ENCODE measurements around the gene ATP2A1. TPM values are rescaled to one million over a fixed set of nuclear protein-coding genes. Genes with fewer than 3 reads are reported as not detected.

ATP2A1 gene
- total and polyA plus RNA-seq, 2 experiments from 2014 or later: 2.6 TPM

DNA sequence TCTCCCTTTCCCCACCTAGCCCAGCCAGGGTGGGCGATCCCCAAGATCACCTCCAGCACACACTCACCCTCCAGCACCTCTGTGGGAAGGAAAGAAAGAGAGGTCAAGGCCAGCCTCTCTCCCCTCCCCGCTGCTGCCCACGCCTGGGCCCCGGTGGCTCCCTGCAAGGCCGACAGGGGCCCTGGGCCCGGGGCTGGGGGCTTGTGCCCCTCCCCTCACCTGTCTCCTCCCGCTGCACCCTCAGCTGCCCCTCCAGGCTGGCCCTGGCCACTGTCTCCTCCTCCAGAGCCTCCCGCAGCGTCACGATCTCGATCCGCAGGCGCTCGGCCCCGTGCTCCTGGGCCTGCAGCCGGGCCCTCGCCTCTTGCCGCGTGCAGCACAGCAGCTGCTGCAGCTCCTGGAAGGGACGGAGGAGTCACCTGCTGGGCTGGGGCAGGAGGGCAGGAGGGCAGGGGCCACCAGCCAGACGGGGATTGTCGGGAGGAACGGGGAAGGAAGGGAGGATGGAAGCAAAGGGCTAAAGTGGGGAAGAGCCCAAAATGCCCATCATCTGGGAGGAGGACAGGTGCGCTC lies 27.6 kb downstream of the ATP2A1 start:
- Histone ChIP-seq H3K27ac (no peak overlapping the region), H3K27me3 (no peaks in the 10 kb centered on the region)
- TF ChIP-seq, protein P1, sequence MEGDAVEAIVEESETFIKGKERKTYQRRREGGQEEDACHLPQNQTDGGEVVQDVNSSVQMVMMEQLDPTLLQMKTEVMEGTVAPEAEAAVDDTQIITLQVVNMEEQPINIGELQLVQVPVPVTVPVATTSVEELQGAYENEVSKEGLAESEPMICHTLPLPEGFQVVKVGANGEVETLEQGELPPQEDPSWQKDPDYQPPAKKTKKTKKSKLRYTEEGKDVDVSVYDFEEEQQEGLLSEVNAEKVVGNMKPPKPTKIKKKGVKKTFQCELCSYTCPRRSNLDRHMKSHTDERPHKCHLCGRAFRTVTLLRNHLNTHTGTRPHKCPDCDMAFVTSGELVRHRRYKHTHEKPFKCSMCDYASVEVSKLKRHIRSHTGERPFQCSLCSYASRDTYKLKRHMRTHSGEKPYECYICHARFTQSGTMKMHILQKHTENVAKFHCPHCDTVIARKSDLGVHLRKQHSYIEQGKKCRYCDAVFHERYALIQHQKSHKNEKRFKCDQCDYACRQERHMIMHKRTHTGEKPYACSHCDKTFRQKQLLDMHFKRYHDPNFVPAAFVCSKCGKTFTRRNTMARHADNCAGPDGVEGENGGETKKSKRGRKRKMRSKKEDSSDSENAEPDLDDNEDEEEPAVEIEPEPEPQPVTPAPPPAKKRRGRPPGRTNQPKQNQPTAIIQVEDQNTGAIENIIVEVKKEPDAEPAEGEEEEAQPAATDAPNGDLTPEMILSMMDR (IDR thresholded peaks at IDR 0.05; ENCODE audit: low read depth, low read length): no peak

DNA sequence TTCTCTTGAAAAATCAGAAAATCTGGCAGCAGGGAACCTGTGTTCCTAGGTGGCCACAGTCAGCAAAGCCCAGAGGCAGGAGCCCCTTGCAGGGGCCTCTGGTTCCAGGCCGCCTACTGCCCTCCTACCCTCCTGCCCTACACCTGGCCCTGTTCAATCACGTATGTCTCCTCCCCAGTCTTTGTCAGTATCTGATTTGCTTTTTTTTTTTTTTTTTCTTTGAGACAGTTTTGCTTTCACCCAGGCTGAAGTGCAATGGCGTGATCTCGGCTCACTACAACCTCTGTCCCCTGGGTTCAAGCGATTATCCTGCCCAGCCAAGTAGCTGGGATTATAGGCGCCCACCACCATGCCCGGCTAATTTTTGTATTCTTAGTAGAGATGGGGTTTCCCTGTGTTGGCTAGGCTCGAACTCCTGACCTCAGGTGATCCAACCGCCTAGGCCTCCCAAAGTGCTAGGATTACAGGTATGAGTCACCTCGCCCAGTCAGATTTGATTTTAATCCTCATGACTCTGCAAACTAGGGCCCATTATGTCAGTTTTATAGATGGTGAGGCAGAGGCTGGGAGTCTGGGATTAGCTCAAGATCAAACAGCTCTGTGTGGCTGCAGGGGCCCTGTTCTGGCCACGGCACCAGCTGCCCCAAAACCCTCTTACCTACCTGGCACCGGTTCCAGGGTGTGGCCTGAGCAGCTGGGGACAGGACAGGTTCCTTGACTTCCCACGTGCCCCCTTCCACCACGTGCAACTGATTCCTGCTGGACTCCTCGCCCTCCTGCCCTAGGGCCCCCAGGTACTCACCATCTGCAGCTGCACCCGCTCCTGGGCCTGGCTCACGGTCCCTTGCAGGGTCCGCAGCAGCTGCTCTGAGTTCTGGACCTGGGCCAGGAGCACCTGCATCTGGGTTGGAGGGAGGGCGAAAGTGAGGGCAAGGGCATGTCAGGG lies 32.1 kb downstream of the ATP2A1 start:
- Histone ChIP-seq H3K4me3 (no peak overlapping the region), H3K4me1 (ENCODE audit: low read depth) (no peaks in the 10 kb centered on the region), H3K9me3 (ENCODE audit: low read depth) (no peaks in the 10 kb centered on the region), H3K27me3 (no peaks in the 10 kb centered on the region), H3K27ac (no peak overlapping the region), H3K36me3 (peaks cover 18% of the 10 kb centered on the region)
- DNase-seq (ENCODE audit: low read depth in 1 of 2, low spot score in 1 of 2): no peak
- TF ChIP-seq, protein P1 (IDR thresholded peaks at IDR 0.05; ENCODE audit: low read depth, low read length): no peak

More for the DNA sequence above, 27.6 kb downstream of the ATP2A1 start:
- no peaks in the 10 kb centered on the region for H3K9me3 ChIP-seq (ENCODE audit: low read depth)
- no peak for DNase-seq (ENCODE audit: low read depth in 1 of 2, low spot score in 1 of 2)
- no peaks in the 10 kb centered on the region for H3K4me1 ChIP-seq (ENCODE audit: low read depth)
- peaks cover 16% of the 10 kb centered on the region for H3K36me3 ChIP-seq
- H3K4me3 ChIP-seq: no peak overlapping the region

DNA sequence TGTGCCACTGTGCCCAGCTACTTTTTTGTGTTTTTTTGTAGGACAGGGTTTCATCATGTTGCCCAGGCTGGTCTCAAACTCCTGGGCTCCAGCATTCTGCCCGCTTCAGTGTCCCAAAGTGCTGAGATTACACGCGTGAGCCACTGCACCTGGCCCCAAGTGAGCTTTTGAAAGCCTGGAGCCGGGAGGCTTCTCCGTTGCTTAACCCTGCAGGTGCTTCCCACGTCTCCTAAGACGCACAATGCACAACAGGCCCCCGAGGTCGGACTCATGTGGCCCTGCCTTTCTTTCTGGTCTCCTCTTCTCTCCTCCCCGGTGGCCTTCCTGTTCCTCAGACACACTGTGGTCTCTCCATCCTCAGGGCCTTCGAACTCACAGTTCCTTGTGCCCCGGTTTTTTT lies 34.3 kb downstream of the ATP2A1 start:
- Histone ChIP-seq H3K4me3 (no peak overlapping the region), H3K27me3 (no peaks in the 10 kb centered on the region), H3K36me3 (peaks cover 18% of the 10 kb centered on the region), H3K4me1 (ENCODE audit: low read depth) (no peaks in the 10 kb centered on the region), H3K9me3 (ENCODE audit: low read depth) (no peaks in the 10 kb centered on the region), H3K27ac (no peak overlapping the region)
- DNase-seq (ENCODE audit: low read depth in 1 of 2, low spot score in 1 of 2): no peak
- TF ChIP-seq, protein P1 (IDR thresholded peaks at IDR 0.05; ENCODE audit: low read depth, low read length): no peak

DNA sequence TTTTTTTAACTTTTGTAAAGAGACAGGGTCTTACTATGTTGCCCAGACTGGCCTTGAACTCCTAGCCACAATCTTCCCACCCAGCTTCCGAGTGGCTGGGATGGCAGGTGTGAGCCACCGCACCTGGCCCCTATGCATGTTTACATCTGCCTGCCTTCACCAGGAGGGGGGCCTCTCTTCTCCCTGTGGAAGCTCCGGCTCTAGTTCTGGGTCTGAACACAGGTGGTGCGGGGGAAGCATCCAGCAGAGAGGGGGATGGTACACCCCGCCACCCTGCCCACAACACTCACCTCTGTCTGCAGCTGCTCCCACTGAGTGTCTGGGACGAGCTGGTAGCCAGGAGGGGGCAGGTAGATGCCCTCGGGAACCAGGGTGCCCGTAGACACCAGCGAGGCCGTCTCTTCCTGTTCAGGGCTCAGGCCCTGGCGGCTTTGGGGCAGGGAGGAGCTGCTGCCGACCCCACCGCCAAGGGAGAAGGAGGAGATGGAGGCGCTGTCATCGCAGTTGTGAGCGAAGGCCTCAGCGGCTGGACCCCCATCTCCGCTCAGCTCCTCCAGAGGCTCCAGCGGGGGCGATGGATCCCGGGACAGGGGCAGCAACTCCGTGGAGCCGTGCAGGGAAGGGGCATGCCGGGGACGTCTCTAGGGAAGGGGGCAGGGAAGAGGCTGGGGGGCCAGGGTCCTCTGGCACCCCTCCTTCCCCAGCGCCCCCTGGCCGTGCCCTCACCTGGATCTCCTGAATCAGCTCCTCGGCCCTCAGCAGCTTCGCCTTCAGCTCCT lies 35.8 kb downstream of the ATP2A1 start:
- Histone ChIP-seq H3K36me3 (peaks cover 13% of the 10 kb centered on the region), H3K27ac (no peak overlapping the region), H3K4me1 (ENCODE audit: low read depth) (no peaks in the 10 kb centered on the region), H3K4me3 (no peak overlapping the region), H3K9me3 (ENCODE audit: low read depth) (no peaks in the 10 kb centered on the region), H3K27me3 (no peaks in the 10 kb centered on the region)
- no peak for DNase-seq (ENCODE audit: low read depth in 1 of 2, low spot score in 1 of 2)
- TF ChIP-seq, protein P1 (IDR thresholded peaks at IDR 0.05; ENCODE audit: low read depth, low read length): no peak

DNA sequence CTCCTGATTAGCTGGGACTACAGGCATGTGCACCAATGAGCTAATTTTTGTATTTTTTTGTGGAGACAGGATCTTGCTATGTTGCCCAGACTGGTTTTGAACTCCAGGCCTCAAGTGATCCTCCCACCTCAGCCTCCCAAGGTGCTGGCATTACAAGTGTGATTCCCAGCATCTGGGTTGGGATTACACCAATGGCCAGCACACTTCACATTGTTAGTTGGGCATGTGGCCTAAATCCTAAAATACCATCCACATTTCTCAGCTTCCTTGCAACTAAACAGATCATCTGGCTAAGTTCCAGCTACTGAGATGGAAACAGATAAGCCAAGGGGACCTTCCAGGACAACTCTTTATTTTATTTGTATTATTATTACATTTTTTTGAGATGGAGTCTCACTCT lies 36.9 kb downstream of the ATP2A1 start:
- no peaks in the 10 kb centered on the region for H3K9me3 ChIP-seq (ENCODE audit: low read depth)
- H3K36me3 ChIP-seq: peaks cover 15% of the 10 kb centered on the region
- no peak overlapping the region for H3K4me3 ChIP-seq
- TF ChIP-seq, protein P1 (IDR thresholded peaks at IDR 0.05; ENCODE audit: low read depth, low read length): no peak
- H3K27me3 ChIP-seq: no peaks in the 10 kb centered on the region
- peak in 1 of 2 donors; percentile 43 for DNase-seq (ENCODE audit: low read depth in 1 of 2, low spot score in 1 of 2)
- H3K4me1 ChIP-seq (ENCODE audit: low read depth): no peaks in the 10 kb centered on the region
- no peak overlapping the region for H3K27ac ChIP-seq

Data from cardiac muscle cell (in vitro differentiated cells and primary cell).